Measurements from ENCODE around the gene PIWIL1.

DNA sequence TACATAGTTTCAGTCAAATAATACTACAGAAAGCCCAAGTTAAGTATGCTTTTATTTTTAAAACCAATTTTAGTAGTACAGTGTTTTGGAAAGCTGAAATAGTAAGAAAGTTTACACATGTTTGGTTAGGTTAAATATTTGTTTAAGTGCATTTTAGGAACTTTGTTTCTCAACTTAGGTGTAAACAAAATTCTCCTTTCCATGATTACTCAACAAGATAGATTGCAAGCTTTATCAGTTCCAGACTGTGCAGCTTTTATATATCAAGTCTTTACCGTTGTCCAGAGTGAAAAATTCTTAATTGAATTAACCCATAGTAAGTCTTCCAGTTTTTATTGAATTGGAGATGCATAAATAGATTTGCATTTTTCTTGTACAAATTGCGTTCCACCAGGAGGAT lies 45.1 kb downstream of the PIWIL1 start:
- TF ChIP-seq, protein P1, sequence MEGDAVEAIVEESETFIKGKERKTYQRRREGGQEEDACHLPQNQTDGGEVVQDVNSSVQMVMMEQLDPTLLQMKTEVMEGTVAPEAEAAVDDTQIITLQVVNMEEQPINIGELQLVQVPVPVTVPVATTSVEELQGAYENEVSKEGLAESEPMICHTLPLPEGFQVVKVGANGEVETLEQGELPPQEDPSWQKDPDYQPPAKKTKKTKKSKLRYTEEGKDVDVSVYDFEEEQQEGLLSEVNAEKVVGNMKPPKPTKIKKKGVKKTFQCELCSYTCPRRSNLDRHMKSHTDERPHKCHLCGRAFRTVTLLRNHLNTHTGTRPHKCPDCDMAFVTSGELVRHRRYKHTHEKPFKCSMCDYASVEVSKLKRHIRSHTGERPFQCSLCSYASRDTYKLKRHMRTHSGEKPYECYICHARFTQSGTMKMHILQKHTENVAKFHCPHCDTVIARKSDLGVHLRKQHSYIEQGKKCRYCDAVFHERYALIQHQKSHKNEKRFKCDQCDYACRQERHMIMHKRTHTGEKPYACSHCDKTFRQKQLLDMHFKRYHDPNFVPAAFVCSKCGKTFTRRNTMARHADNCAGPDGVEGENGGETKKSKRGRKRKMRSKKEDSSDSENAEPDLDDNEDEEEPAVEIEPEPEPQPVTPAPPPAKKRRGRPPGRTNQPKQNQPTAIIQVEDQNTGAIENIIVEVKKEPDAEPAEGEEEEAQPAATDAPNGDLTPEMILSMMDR (IDR thresholded peaks at IDR 0.05) = no peak
- TF ChIP-seq POLR2A (IDR thresholded peaks at IDR 0.05) = no peak
